Stimulated activated CD4-positive, alpha-beta T cell treated with anti-CD3 and anti-CD28 coated beads, Interleukin-2, amount 100 ng/mL, for 48 hours (primary cell): Measurements from ENCODE around the gene PDE5A.
A peak's percentile ranks its signal among the peaks of the same experiment; 100 is the strongest.
"Not testable (repeated sequence)": the region's sequence is repeated elsewhere in the genome, so short reads cannot be mapped to it uniquely, and the experiment has no call there.

ENCODE experiments used
- DNase-seq, 2 donors: peaks; one replicate each; pipeline ENCODE4 v3.0.0-alpha.2; 2020

PDE5A gene

DNA sequence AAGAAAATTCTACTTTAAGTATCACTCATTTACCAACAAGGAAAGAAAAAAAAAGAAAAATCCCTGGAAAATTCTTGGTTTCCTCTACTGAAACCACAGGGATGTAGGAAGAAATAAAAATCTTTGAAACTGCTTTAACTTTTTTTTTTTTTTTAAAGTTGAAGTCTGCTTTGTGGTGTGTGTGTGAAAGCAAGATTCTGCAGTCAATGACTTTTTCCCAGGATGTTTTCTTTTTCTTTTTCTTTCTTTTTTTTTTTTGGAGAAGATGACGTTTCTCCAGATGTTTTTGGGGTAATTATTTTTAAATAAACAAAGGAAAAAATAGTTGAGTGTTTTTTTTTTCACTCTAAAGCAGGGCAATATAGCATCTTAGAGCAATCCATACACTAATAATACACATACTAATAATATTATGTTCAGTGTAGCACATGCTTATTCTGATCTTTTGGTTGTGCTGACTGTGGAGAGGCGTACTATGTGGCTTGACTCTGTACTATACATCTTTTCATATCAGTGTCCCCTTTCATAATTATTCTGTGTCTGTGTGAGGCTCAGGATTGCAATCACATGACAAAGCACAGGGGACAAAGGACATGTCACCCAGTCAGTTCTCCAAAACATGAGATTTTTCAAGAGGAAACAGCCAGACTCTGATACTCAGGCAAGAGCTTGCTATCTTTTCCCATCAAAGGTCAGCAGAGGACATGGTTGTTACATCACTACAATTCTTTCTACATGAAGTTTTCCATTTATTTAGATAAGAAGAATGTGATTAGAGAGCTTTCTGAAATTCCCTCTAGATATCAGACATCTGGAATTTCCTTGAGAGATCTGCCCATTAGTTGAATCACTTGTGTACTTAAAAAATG lies 111.0 kb downstream of the PDE5A start:
- DNase-seq, result no peak

DNA sequence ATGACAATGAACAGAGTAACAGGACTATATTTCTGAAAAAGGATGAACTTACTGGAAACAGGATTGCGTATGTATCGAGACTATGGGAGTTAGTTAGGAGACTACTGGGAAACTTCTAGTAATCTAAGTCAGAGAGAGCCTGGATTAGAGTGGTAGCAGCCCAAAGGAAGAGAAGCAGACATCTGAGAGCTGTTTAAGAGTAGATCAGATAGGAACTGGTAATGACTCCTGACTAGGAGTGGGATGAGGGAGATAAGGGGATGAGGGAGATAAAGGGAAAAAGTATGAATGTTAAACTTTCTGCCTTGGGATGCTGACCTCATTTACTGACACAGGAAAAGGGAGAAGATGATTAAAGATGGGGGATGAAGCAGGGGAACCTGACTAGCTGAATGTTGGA lies 116.2 kb downstream of the PDE5A start:
- DNase-seq, result no peak

- no peak for DNase-seq
Observed at GRCh38 chr4:119510395-119511149, 118.0 kb downstream of the PDE5A start.

GRCh38 chr4:119508281-119508680 lies 120.3 kb downstream of the PDE5A start:
- DNase-seq, result no peak

DNA sequence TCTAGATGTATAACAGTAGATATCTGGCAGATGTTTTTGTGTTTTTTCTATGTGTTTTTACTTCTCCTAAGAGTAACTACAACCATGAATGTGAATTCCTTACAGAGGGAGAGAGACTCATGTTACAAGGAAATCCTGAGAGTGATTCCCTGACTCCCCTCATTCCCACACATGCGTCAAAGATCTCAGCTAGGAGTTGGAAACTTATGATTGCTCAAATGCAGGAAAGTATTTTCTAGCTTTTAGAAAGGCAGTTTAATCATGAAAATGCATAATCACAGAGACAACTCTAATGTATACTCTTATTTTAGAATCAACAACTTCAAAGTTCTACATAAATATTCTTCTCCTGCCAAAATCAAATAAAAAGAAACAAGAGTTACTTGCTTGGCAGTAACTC lies 121.8 kb downstream of the PDE5A start:
- DNase-seq, result no peak

DNA sequence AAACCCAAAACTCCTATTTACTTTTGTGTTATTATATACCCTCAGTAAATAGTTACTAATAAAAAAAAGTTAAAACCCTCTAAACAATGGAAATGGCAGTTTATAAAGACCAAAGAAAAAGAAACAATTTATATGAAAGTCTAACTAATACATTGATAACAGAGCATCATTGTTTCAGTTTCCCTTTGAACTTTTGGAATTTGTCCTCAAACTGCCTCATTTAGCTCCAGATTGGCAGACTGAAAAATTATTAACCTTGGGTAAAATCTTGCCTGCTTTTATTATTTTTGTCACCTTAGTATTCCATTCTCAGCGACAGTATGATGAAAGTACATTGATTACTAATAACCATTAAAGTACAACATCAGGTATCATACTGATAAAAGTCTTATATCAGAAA lies 124.0 kb downstream of the PDE5A start:
- DNase-seq, result no peak

GRCh38 chr4:119501740-119502139 lies 126.9 kb downstream of the PDE5A start:
- no peak for DNase-seq

DNA sequence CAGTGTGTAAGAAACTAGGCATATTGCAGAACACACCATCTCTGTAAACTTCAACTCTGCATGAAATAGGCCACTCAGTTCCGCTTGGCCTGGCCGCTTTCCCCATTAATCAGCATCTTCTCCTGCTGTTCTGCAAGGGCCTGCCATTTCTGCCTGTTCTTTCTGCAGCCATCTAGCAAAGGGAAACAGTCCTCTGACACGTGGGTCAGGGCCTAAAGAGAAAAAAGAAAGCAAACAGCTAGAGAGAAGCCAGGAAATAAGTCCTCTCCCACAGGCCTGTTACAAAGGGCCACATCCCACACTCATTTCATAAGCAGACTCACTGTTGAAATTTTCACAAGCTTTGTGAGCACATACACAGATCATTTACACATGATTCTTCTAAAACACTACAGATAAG lies 130.1 kb downstream of the PDE5A start:
- DNase-seq, result no peak

DNA sequence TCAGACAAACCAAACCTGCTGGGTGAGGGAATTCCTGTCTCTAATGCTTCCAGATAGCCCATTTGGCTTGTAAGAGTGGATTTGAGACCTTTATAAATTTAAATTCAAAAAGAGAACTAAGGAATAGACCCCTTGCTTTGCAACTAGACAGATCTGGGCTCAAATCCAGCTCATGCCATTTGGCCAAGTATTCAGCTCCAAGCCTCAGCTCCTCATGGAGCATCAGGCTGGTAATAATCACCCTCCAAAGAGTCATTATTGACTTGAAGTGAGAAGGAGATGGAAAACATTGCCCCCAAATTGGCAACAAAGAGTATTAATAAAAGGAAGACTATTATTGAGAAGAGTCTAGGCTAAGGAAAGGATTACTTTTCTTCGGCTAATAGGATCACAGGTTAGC lies 134.7 kb downstream of the PDE5A start:
- no peak for DNase-seq

GRCh38 chr4:119493419-119493818 lies 135.2 kb downstream of the PDE5A start:
- DNase-seq, result no peak

- no peak for DNase-seq
Observed at GRCh38 chr4:119490335-119490734, 138.3 kb downstream of the PDE5A start.

DNA sequence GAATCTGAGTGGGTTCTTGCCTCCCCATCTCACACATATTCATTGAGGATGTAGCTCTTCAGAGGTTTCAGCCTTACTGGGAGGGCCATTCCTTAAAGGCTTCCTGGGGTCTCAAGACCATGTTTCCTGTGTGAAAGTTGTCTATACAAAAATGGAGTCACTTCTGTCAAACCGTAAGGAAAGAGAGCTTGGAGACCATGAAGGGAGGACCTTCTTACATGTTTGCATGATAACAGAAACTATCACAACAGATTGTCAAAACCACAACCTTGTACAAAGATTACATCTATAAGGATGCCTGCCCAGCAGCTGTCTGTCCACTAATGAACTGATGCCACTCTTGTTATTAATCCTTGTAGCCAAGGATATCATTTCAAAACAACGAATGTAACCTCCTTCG lies 139.3 kb downstream of the PDE5A start:
- no peak for DNase-seq

- no peak for DNase-seq
Observed at GRCh38 chr4:119480331-119480730, 148.3 kb downstream of the PDE5A start.

- DNase-seq, result no peak
Observed at GRCh38 chr4:119479835-119480234, 148.8 kb downstream of the PDE5A start.

- no peak for DNase-seq
Observed at GRCh38 chr4:119479180-119479808, 149.3 kb downstream of the PDE5A start.

GRCh38 chr4:119478446-119479179 lies 150.0 kb downstream of the PDE5A start:
- no peak for DNase-seq

DNA sequence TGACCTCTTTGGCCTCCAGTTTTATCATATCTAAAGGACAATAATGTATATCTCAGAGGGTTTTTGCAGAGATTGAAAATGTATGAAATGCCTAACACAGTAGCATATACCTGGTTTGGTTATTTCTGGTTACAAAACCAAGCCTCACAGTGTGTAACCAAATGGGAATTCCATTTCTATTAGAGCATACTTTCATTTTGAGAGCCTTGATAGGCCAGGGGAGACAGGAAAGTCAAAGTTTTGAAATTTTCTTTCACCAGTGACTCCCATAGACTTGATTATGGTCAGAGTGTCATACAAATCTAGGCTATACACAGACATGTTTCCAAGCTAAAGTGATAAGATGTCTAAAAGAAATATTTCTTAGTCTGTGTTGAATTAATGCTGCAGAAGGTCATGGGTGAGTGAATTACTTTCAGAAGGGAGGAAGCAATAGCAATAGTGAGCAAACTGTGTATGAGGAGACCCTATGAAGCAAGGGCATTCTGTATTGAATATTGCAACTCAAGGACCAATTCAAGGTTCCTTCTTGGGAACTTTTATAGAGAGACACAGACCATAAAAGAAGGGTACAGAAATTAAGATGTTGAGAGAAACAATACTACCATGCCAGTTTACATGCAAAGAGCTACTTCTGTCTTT lies 151.1 kb downstream of the PDE5A start:
- no peak for DNase-seq

GRCh38 chr4:119471259-119471658 lies 157.3 kb downstream of the PDE5A start:
- DNase-seq, result no peak

DNA sequence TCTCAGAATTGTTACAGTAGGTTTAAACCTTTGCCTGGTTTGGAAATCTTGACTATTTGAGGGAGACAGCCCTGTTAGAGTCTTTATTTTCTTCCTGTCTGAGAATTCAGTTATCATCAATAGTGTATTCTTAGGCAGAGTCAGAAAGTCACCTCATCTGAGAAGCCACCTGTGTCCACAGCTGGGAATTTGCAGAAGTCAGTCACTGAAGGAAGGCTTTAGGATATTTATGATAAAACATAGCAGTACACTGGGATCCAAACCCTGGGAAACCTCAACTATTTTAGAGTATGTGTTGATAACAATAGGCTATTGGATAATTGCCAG lies 157.9 kb downstream of the PDE5A start:
- not testable (repeated sequence) for DNase-seq

- not testable (repeated sequence) for DNase-seq
Observed at GRCh38 chr4:119470021-119470736, 158.4 kb downstream of the PDE5A start.

GRCh38 chr4:119469039-119469438 lies 159.6 kb downstream of the PDE5A start:
- not testable (repeated sequence) for DNase-seq

- DNase-seq, result peak in 1 of 2 donors; percentile 11
Observed at GRCh38 chr4:119462733-119463132, 165.9 kb downstream of the PDE5A start.
